MG63 (cell line): Measurements from ENCODE around the gene SPO11. TPM values are rescaled to one million over a fixed set of nuclear protein-coding genes. Genes with fewer than 3 reads are reported as not detected.

Source experiments
- DNase-seq: peaks from one replicate; pipeline ENCODE4 v3.0.0-alpha.2; 2020
- H3K27me3 ChIP-seq: fragments of 250-450 bp; sonication (Bioruptor Pico); 2 replicates; pipeline ENCODE4 v1.5.1; 2020; ENCODE audit warnings: mild to moderate bottlenecking, moderate library complexity
- H3K36me3 ChIP-seq: fragments of 250-450 bp; sonication (Bioruptor Pico); 2 replicates; pipeline ENCODE4 v1.5.1; 2020; ENCODE audit warnings: mild to moderate bottlenecking, moderate library complexity
- H3K4me3 ChIP-seq: fragments of 250-450 bp; sonication (Bioruptor Pico); 2 replicates; pipeline ENCODE4 v1.5.1; 2020; ENCODE audit warnings: mild to moderate bottlenecking, moderate library complexity
- H3K9me3 ChIP-seq: fragments of 250-450 bp; sonication (Bioruptor Pico); 2 replicates; pipeline ENCODE4 v1.5.1; 2020; ENCODE audit warnings: mild to moderate bottlenecking, moderate library complexity
- total RNA-seq: library from RNA; depleted of rRNA; stranded (reverse); fragments of >200 nt; shearing (Covaris generic); gene quantifications from 2 replicates; pipeline ENCODE4 v1.2.3, GENCODE V29; 2014; ENCODE audit warnings: low replicate concordance

Gene SPO11
- total RNA-seq, 1 experiment from 2014 or later = not detected

DNA sequence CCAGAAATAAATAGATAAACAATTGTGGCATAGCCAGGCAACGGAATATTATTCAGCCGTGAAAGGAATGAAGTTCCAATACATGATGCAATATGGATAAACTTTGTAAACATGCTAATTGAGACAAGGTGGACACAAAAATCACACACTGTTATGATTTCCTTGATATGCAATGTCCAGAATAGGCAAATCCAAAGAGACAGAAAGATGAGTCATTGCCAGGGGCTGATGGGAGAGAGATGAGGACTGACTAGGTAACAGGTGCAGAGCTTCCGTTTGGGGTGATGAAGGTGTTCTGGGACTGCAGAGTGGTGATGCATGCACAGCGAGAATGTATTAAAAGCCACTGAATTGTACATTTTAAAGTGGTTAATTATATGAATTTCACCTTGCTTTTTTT, 31.1 kb upstream of the SPO11 start:
- Histone ChIP-seq H3K27me3 (0 out of 2 replicates have a peak, but pooled peaks cover 2% of the 10 kb centered on the region), H3K4me3 (no peak overlapping the region), H3K9me3 (no peaks in the 10 kb centered on the region), H3K36me3 (no peaks in the 10 kb centered on the region)
- DNase-seq = no peak

- no peak for DNase-seq
- H3K9me3 ChIP-seq = no peaks in the 10 kb centered on the region
- no peak overlapping the region for H3K4me3 ChIP-seq
- no peaks in the 10 kb centered on the region for H3K36me3 ChIP-seq
- H3K27me3 ChIP-seq = 0 out of 2 replicates have a peak, but pooled peaks cover 2% of the 10 kb centered on the region
Observed at GRCh38 chr20:57301026-57301425, 28.6 kb upstream of the SPO11 start.

- no peak overlapping the region for H3K4me3 ChIP-seq
- H3K36me3 ChIP-seq = no peaks in the 10 kb centered on the region
- no peak for DNase-seq
- H3K9me3 ChIP-seq = no peaks in the 10 kb centered on the region
- H3K27me3 ChIP-seq = no peaks in the 10 kb centered on the region; the same call in 1 of the 2 replicates
Observed at GRCh38 chr20:57306747-57307146, 22.9 kb upstream of the SPO11 start.

- Histone ChIP-seq H3K9me3 (no peaks in the 10 kb centered on the region), H3K27me3 (no peaks in the 10 kb centered on the region; the same call in 1 of the 2 replicates), H3K36me3 (no peaks in the 10 kb centered on the region), H3K4me3 (no peak overlapping the region)
- no peak for DNase-seq
Observed at GRCh38 chr20:57308451-57309271, 20.9 kb upstream of the SPO11 start.

- DNase-seq = no peak
- Histone ChIP-seq H3K9me3 (no peaks in the 10 kb centered on the region), H3K36me3 (no peaks in the 10 kb centered on the region), H3K4me3 (no peak overlapping the region), H3K27me3 (no peaks in the 10 kb centered on the region; the same call in 1 of the 2 replicates)
Observed at GRCh38 chr20:57309544-57310115, 20.0 kb upstream of the SPO11 start.

- H3K9me3 ChIP-seq = no peaks in the 10 kb centered on the region
- no peak for DNase-seq
- no peaks in the 10 kb centered on the region; the same call in 1 of the 2 replicates for H3K27me3 ChIP-seq
Observed at GRCh38 chr20:57310821-57311514, 18.6 kb upstream of the SPO11 start.

GRCh38 chr20:57312138-57312537, 17.5 kb upstream of the SPO11 start:
- H3K36me3 ChIP-seq = no peaks in the 10 kb centered on the region
- no peak overlapping the region for H3K4me3 ChIP-seq
- H3K27me3 ChIP-seq = no peaks in the 10 kb centered on the region; the same call in 1 of the 2 replicates
- H3K9me3 ChIP-seq = no peaks in the 10 kb centered on the region
- DNase-seq = no peak

More at GRCh38 chr20:57310821-57311514, 18.6 kb upstream of the SPO11 start:
- Histone ChIP-seq H3K36me3 (no peaks in the 10 kb centered on the region), H3K4me3 (no peak overlapping the region)

DNA sequence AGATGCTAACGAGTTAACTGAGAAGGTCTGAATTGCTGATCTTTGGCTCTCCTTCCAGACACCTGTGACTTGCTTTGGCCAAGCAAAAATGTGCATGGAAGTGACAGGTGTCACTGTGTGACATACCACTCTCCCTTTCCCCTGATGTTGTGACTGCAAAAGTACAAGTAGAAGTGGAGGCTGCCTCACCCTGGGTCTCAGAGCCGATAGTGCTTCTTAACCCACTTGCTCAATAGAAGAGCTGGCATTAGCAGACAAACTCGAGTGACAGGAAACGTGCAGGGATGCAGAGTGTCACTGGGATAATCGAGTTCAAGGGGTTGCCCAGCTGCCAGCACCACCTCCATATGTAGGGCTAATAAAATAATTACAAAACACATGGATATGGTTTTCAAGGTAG, 16.4 kb upstream of the SPO11 start:
- no peak overlapping the region for H3K4me3 ChIP-seq
- H3K9me3 ChIP-seq = no peaks in the 10 kb centered on the region
- DNase-seq = no peak
- no peaks in the 10 kb centered on the region; the same call in 1 of the 2 replicates for H3K27me3 ChIP-seq
- no peaks in the 10 kb centered on the region for H3K36me3 ChIP-seq

DNA sequence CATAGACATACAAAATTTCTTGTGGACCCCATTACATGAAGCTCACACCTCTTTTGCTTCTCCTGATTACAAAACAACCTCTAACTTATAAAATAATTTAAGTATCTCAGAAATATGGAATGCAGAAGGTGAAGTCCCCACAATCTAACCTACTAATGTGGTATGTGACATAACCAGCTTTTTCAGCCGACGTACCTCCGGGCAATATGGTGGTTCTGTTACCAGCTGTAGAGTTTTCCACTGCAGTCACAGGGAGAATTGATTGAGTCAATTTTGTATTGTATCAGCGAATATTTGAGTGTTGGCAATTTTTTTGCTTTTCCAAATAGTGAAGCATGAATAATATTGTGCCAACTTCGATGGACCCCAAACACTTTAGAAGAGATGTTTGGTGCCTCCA, 15.7 kb upstream of the SPO11 start:
- no peak for DNase-seq
- Histone ChIP-seq H3K27me3 (no peaks in the 10 kb centered on the region; the same call in 1 of the 2 replicates), H3K4me3 (no peak overlapping the region), H3K36me3 (no peaks in the 10 kb centered on the region), H3K9me3 (no peaks in the 10 kb centered on the region)

DNA sequence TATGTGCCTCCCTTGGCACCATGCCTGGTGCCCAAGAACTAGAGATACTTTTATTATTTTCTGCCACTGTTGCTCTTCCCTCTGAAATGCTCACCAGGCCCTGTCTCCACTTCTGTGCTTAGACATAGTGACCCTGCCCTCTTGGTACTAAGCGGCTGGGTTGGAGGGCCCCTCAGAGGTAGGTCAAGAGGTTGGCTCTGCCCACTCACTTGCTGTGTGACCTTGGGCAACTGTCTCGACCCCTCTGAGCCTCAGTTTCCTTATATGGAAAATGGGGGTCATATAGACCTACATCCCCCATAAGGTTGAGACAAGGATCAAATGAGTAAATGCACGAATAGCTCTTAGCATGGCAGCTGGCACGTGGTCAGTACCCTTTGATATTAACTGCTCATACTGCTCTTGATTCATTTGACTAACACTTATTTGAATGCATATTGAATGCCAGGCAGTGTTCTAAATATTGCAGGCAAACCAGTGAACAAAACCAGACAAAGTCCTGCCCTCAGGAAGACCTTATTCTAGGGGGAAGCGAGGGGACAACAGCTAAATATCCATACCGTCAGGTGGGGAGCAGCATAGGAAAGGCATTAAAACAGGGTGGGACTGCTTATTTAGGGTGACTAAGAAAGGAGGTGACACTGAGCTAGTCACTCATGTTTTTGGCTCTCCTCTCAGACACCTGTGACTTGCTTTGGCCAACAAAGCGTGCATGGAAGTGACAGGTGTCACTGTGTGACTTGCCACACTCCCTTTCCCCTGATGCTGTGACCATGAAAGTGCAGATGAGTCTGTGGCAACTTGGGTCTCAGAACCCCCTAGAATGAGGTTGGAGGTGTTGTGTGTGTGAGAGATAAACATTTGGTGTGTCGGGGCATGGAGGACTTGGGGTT, 14.3 kb upstream of the SPO11 start:
- Histone ChIP-seq H3K9me3 (no peaks in the 10 kb centered on the region), H3K36me3 (no peaks in the 10 kb centered on the region), H3K4me3 (no peak overlapping the region), H3K27me3 (no peaks in the 10 kb centered on the region; the same call in 1 of the 2 replicates)
- DNase-seq = no peak

DNA sequence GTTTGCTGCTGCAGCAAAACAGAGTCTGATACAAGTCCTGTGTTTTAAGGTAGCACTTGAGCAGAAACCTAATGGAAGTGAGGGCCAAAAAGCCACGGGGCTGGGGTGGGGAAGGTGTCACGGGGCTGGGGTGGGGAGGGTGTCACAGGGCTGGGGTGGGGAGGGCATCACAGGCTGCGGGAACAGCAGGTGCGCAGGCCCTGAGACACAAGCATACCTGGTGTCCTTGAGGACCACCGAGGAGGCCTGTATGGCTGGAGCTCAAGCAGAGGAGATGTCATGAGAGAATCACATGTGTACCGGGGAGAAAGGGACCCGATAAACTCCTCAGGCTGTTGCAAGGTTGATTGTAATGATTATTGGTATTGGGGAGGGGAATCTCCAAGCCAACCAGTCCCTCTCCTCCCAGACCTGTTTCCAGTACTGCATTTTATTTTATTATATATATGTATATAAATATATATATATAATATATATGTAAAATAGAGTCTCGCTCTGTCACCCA, 13.6 kb upstream of the SPO11 start:
- DNase-seq = no peak
- Histone ChIP-seq H3K9me3 (no peaks in the 10 kb centered on the region), H3K4me3 (no peak overlapping the region), H3K27me3 (no peaks in the 10 kb centered on the region; the same call in 1 of the 2 replicates), H3K36me3 (no peaks in the 10 kb centered on the region)

GRCh38 chr20:57316795-57317201, 12.8 kb upstream of the SPO11 start:
- H3K4me3 ChIP-seq = no peak overlapping the region
- H3K9me3 ChIP-seq = no peaks in the 10 kb centered on the region
- no peaks in the 10 kb centered on the region for H3K36me3 ChIP-seq
- no peaks in the 10 kb centered on the region for H3K27me3 ChIP-seq
- no peak for DNase-seq

DNA sequence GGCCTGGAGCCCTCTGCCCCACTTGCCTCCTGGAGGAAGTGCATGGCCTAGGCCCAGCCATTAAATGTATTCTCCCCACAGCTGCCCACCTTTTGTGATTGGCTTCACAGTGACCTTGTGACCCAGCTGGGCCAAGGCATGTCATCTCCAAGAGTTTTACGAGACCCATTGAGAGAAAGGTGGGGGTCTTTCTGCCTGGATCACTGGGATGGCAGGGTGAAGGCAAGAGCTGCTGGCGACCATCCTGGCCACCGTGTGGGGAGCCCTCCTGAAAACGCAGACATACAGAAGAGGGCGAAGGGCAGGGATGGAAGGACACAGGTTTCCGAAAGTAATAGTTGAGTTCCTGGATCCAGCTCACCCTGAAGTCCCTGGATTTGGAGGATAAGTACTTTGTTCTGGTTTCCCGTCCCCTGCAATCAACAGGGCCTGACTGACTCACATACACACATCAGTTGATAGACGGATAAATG, 12.3 kb upstream of the SPO11 start:
- H3K9me3 ChIP-seq = no peaks in the 10 kb centered on the region
- H3K36me3 ChIP-seq = no peaks in the 10 kb centered on the region
- no peak for DNase-seq
- H3K27me3 ChIP-seq = no peaks in the 10 kb centered on the region
- no peak overlapping the region for H3K4me3 ChIP-seq

DNA sequence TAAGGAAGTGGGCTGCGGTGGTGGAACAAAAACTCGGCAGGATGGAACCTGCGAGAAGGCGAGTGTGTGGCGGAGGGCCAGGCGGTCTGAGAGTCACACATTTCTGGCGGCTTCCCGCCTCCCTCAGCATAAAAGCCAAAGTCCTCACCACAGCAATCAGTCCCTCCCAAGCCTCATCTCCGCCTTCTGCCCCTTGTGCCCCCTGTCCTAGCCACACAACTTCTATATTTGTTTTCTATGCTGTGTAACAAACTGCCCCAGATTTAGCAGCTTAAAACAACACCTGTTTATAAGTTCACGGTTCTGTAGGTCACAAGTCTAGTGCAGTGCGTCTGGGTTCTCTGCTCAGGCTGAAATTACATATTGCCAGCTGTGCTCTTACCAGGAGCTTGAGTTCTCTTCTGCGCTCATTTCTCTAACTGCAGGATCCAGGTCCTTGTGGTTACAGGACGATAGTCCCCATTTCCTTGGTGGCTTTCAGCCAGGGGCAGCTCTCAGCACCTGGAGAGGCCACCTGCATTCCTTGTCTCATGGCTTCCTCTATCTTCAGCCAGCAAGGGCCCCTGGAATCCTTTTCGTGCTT, 11.7 kb upstream of the SPO11 start:
- Histone ChIP-seq H3K27me3 (no peaks in the 10 kb centered on the region), H3K9me3 (no peaks in the 10 kb centered on the region), H3K4me3 (no peak overlapping the region), H3K36me3 (no peaks in the 10 kb centered on the region)
- DNase-seq = no peak

DNA sequence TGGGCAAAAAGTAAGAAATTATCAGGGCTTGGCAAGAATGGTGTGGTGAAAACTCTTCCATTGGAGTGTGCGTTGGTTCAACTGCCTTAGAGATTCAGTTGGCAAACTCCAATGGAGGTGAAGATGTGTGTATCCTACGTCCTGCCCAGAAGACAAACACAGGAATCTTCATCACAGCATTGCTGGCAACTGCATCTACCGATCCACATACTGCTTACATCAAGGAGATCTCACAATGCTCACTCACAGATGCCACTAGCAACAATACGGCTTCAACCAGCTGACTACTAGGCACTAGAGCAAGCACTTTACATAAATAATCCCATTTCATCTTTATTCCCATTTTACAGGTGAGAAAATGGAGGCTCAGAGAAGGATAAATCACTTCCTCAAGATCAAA, 10.0 kb upstream of the SPO11 start:
- H3K4me3 ChIP-seq = no peak overlapping the region
- no peaks in the 10 kb centered on the region for H3K9me3 ChIP-seq
- DNase-seq = no peak
- no peaks in the 10 kb centered on the region for H3K27me3 ChIP-seq
- no peaks in the 10 kb centered on the region for H3K36me3 ChIP-seq

GRCh38 chr20:57320358-57320757, 9.2 kb upstream of the SPO11 start:
- Histone ChIP-seq H3K27me3 (no peaks in the 10 kb centered on the region), H3K36me3 (no peaks in the 10 kb centered on the region), H3K9me3 (no peaks in the 10 kb centered on the region), H3K4me3 (no peak overlapping the region)
- DNase-seq = no peak
